Measurements from ENCODE around the gene CXCR5. TPM values are rescaled to one million over a fixed set of nuclear protein-coding genes. Genes with fewer than 3 reads are reported as not detected.

Gene CXCR5
- total RNA-seq, 1 donor from 2014 or later: not detected

GRCh38 chr11:118896921-118897591 lies 13.4 kb downstream of the CXCR5 start:
- Histone ChIP-seq H3K9ac (ENCODE audit: low read depth in 1 of 3, low read length in 3 of 3) (no peak overlapping the region), H3K27me3 (ENCODE audit: control insufficient read depth in 3 of 3, insufficient read depth in 3 of 3, low read length in 3 of 3) (no peaks in the 10 kb centered on the region), H3K27ac (ENCODE audit: low read depth, low read length) (no peak overlapping the region), H3K4me3 (ENCODE audit: low read length in 3 of 3) (no peak overlapping the region), H3K9me3 (ENCODE audit: control insufficient read depth in 3 of 3, low read length in 3 of 3) (no peaks in the 10 kb centered on the region), H3K4me1 (ENCODE audit: control insufficient read depth in 3 of 3, insufficient read depth in 3 of 3, low read length in 3 of 3) (peaks cover 0 to 12% (median 2%) of the 10 kb centered on the region in 3 donors), H3K36me3 (ENCODE audit: control insufficient read depth in 3 of 3, insufficient read depth in 3 of 3, low read length in 3 of 3) (peaks cover 43 to 53% (median 48%) of the 10 kb centered on the region in 3 donors)

- Histone ChIP-seq H3K4me3 (ENCODE audit: low read length in 3 of 3) (no peak overlapping the region), H3K9me3 (ENCODE audit: control insufficient read depth in 3 of 3, low read length in 3 of 3) (no peaks in the 10 kb centered on the region), H3K27me3 (ENCODE audit: control insufficient read depth in 3 of 3, insufficient read depth in 3 of 3, low read length in 3 of 3) (no peaks in the 10 kb centered on the region), H3K4me1 (ENCODE audit: control insufficient read depth in 3 of 3, insufficient read depth in 3 of 3, low read length in 3 of 3) (peaks cover 0 to 12% (median 2%) of the 10 kb centered on the region in 3 donors), H3K36me3 (ENCODE audit: control insufficient read depth in 3 of 3, insufficient read depth in 3 of 3, low read length in 3 of 3) (peaks cover 43 to 60% (median 50%) of the 10 kb centered on the region in 3 donors), H3K27ac (ENCODE audit: low read depth, low read length) (no peak overlapping the region), H3K9ac (ENCODE audit: low read depth in 1 of 3, low read length in 3 of 3) (no peak overlapping the region)
Measured at GRCh38 chr11:118897721-118898310, 14.1 kb downstream of the CXCR5 start.

- Histone ChIP-seq H3K4me3 (ENCODE audit: low read length in 3 of 3) (no peak overlapping the region), H3K9me3 (ENCODE audit: control insufficient read depth in 3 of 3, low read length in 3 of 3) (no peaks in the 10 kb centered on the region), H3K36me3 (ENCODE audit: control insufficient read depth in 3 of 3, insufficient read depth in 3 of 3, low read length in 3 of 3) (peaks cover 48 to 65% (median 55%) of the 10 kb centered on the region in 3 donors), H3K4me1 (ENCODE audit: control insufficient read depth in 3 of 3, insufficient read depth in 3 of 3, low read length in 3 of 3) (peaks cover 0 to 12% (median 2%) of the 10 kb centered on the region in 3 donors), H3K9ac (ENCODE audit: low read depth in 1 of 3, low read length in 3 of 3) (no peak overlapping the region), H3K27ac (ENCODE audit: low read depth, low read length) (no peak overlapping the region), H3K27me3 (ENCODE audit: control insufficient read depth in 3 of 3, insufficient read depth in 3 of 3, low read length in 3 of 3) (no peaks in the 10 kb centered on the region)
Measured at GRCh38 chr11:118898400-118899295, 15.0 kb downstream of the CXCR5 start.

GRCh38 chr11:118899296-118899688 lies 15.6 kb downstream of the CXCR5 start:
- Histone ChIP-seq H3K4me1 (ENCODE audit: control insufficient read depth in 3 of 3, insufficient read depth in 3 of 3, low read length in 3 of 3) (peaks cover 0 to 12% (median 2%) of the 10 kb centered on the region in 3 donors), H3K27me3 (ENCODE audit: control insufficient read depth in 3 of 3, insufficient read depth in 3 of 3, low read length in 3 of 3) (no peaks in the 10 kb centered on the region), H3K36me3 (ENCODE audit: control insufficient read depth in 3 of 3, insufficient read depth in 3 of 3, low read length in 3 of 3) (peaks cover 51 to 67% (median 54%) of the 10 kb centered on the region in 3 donors), H3K9ac (ENCODE audit: low read depth in 1 of 3, low read length in 3 of 3) (peak overlapping the region in 1 of 3 donors; percentile 16), H3K9me3 (ENCODE audit: control insufficient read depth in 3 of 3, low read length in 3 of 3) (no peaks in the 10 kb centered on the region), H3K4me3 (ENCODE audit: low read length in 3 of 3) (no peak overlapping the region), H3K27ac (ENCODE audit: low read depth, low read length) (no peak overlapping the region)

GRCh38 chr11:118899706-118900360 lies 16.1 kb downstream of the CXCR5 start:
- H3K27ac ChIP-seq (ENCODE audit: low read depth, low read length): no peak overlapping the region
- H3K4me1 ChIP-seq (ENCODE audit: control insufficient read depth in 3 of 3, insufficient read depth in 3 of 3, low read length in 3 of 3): peaks cover 0 to 11% (median 2%) of the 10 kb centered on the region in 3 donors
- no peak overlapping the region for H3K4me3 ChIP-seq (ENCODE audit: low read length in 3 of 3)
- H3K9me3 ChIP-seq (ENCODE audit: control insufficient read depth in 3 of 3, low read length in 3 of 3): no peaks in the 10 kb centered on the region
- H3K9ac ChIP-seq (ENCODE audit: low read depth in 1 of 3, low read length in 3 of 3): peak overlapping the region in 1 of 3 donors; percentile 16
- H3K27me3 ChIP-seq (ENCODE audit: control insufficient read depth in 3 of 3, insufficient read depth in 3 of 3, low read length in 3 of 3): no peaks in the 10 kb centered on the region
- peaks cover 55 to 71% (median 59%) of the 10 kb centered on the region in 3 donors for H3K36me3 ChIP-seq (ENCODE audit: control insufficient read depth in 3 of 3, insufficient read depth in 3 of 3, low read length in 3 of 3)

- Histone ChIP-seq H3K9ac (ENCODE audit: low read depth in 1 of 3, low read length in 3 of 3) (no peak overlapping the region), H3K4me3 (ENCODE audit: low read length in 3 of 3) (no peak overlapping the region), H3K4me1 (ENCODE audit: control insufficient read depth in 3 of 3, insufficient read depth in 3 of 3, low read length in 3 of 3) (peaks cover 0 to 9% (median 2%) of the 10 kb centered on the region in 3 donors), H3K27ac (ENCODE audit: low read depth, low read length) (no peak overlapping the region), H3K36me3 (ENCODE audit: control insufficient read depth in 3 of 3, insufficient read depth in 3 of 3, low read length in 3 of 3) (peaks cover 59 to 67% (median 59%) of the 10 kb centered on the region in 3 donors), H3K27me3 (ENCODE audit: control insufficient read depth in 3 of 3, insufficient read depth in 3 of 3, low read length in 3 of 3) (no peaks in the 10 kb centered on the region), H3K9me3 (ENCODE audit: control insufficient read depth in 3 of 3, low read length in 3 of 3) (no peaks in the 10 kb centered on the region)
Measured at GRCh38 chr11:118900535-118901384, 17.1 kb downstream of the CXCR5 start.

- peaks cover 59 to 69% (median 64%) of the 10 kb centered on the region in 3 donors for H3K36me3 ChIP-seq (ENCODE audit: control insufficient read depth in 3 of 3, insufficient read depth in 3 of 3, low read length in 3 of 3)
- no peaks in the 10 kb centered on the region for H3K9me3 ChIP-seq (ENCODE audit: control insufficient read depth in 3 of 3, low read length in 3 of 3)
- no peaks in the 10 kb centered on the region for H3K27me3 ChIP-seq (ENCODE audit: control insufficient read depth in 3 of 3, insufficient read depth in 3 of 3, low read length in 3 of 3)
- peaks cover 0 to 11% (median 3%) of the 10 kb centered on the region in 3 donors for H3K4me1 ChIP-seq (ENCODE audit: control insufficient read depth in 3 of 3, insufficient read depth in 3 of 3, low read length in 3 of 3)
- H3K4me3 ChIP-seq (ENCODE audit: low read length in 3 of 3): no peak overlapping the region
- no peak overlapping the region for H3K9ac ChIP-seq (ENCODE audit: low read depth in 1 of 3, low read length in 3 of 3)
- no peak overlapping the region for H3K27ac ChIP-seq (ENCODE audit: low read depth, low read length)
Measured at GRCh38 chr11:118901494-118902335, 18.0 kb downstream of the CXCR5 start.

- Histone ChIP-seq H3K4me3 (ENCODE audit: low read length in 3 of 3) (no peak overlapping the region), H3K27ac (ENCODE audit: low read depth, low read length) (no peak overlapping the region), H3K4me1 (ENCODE audit: control insufficient read depth in 3 of 3, insufficient read depth in 3 of 3, low read length in 3 of 3) (peaks cover 8 to 19% (median 11%) of the 10 kb centered on the region in 3 donors), H3K9me3 (ENCODE audit: control insufficient read depth in 3 of 3, low read length in 3 of 3) (no peaks in the 10 kb centered on the region), H3K9ac (ENCODE audit: low read depth in 1 of 3, low read length in 3 of 3) (no peak overlapping the region), H3K27me3 (ENCODE audit: control insufficient read depth in 3 of 3, insufficient read depth in 3 of 3, low read length in 3 of 3) (no peaks in the 10 kb centered on the region), H3K36me3 (ENCODE audit: control insufficient read depth in 3 of 3, insufficient read depth in 3 of 3, low read length in 3 of 3) (peaks cover 59 to 64% (median 63%) of the 10 kb centered on the region in 3 donors)
Measured at GRCh38 chr11:118902336-118903203, 18.9 kb downstream of the CXCR5 start.

Measured in skeletal muscle tissue (tissue), 4 donors.